IMR-90 (cell line): ENCODE measurements around the gene SEMA6D. TPM values are rescaled to one million over a fixed set of nuclear protein-coding genes. Genes with fewer than 3 reads are reported as not detected.

Experiments used
- ATAC-seq: fragments of 200-7000 bp; cut with Tn5 transposase; 2 replicates; pipeline ENCODE4 v1.9.1; 2020; ENCODE audit warnings: low read depth, mild to moderate bottlenecking, moderate library complexity
- BruUV-seq: library from RNA; stranded (reverse); fragments of 400-500 nt; replicated peaks from 2 replicates; lab custom pipeline; 2021; lab: Mats Ljungman, UMichigan
- CTCF ChIA-PET: fragments of 300-600 bp; formaldehyde crosslinking; extraction: SDS; loops from one replicate; lab custom pipeline; 2021; ENCODE audit warnings: antibody characterized with exemption; lab: Yijun Ruan, JAX
- POLR2A ChIA-PET: fragments of 300-600 bp; sonication (Branson Sonifier 250); formaldehyde crosslinking; loops from one replicate; lab custom pipeline; 2022; ENCODE audit warnings: antibody characterized with exemption; ENCODE audit not compliant: unreplicated experiment; lab: Charles Lee
- DNase-seq: peaks from one replicate; pipeline ENCODE4 v3.0.0; 2013
- H2AFZ ChIP-seq: replicated peaks from 2 replicates; pipeline ENCODE3; 2013; ENCODE audit warnings: low read length, mild to moderate bottlenecking; ENCODE audit not compliant: poor library complexity
- H2AK5ac ChIP-seq: 2 replicates; pipeline ENCODE4 v1.6.1; 2013; ENCODE audit warnings: low read depth, low read length, inconsistent platforms
- H2AK9ac ChIP-seq: replicated peaks from 2 replicates; pipeline ENCODE3; 2013; ENCODE audit warnings: mild to moderate bottlenecking, low read depth, low read length, moderate library complexity; ENCODE audit not compliant: poor library complexity
- H2BK120ac ChIP-seq: 2 replicates; pipeline ENCODE4 v1.6.1; 2013; ENCODE audit warnings: low read depth, low read length, inconsistent platforms
- H2BK15ac ChIP-seq: 3 replicates; pipeline ENCODE4 v1.6.1; 2013; ENCODE audit warnings: low read depth, low read length, inconsistent platforms
- H2BK20ac ChIP-seq: 2 replicates; pipeline ENCODE4 v1.6.1; 2013; ENCODE audit warnings: low read depth, mild to moderate bottlenecking, inconsistent platforms, low read length, moderate library complexity
- H2BK5ac ChIP-seq: 2 replicates; pipeline ENCODE4 v1.6.1; 2013; ENCODE audit warnings: mild to moderate bottlenecking, low read depth, low read length, inconsistent platforms; ENCODE audit not compliant: poor library complexity, severe bottlenecking
- H3K14ac ChIP-seq: replicated peaks from 2 replicates; pipeline ENCODE4 v1.6.1; 2013; ENCODE audit warnings: low read depth, low read length, inconsistent platforms
- H3K18ac ChIP-seq: 2 replicates; pipeline ENCODE4 v1.6.1; 2013; ENCODE audit warnings: low read depth, low read length, control low read depth
- H3K23ac ChIP-seq: 2 replicates; pipeline ENCODE4 v1.6.1; 2013; ENCODE audit warnings: low read depth, low read length, inconsistent platforms
- H3K27ac ChIP-seq: 2 replicates; pipeline ENCODE4 v1.5.1; 2013; ENCODE audit warnings: mild to moderate bottlenecking, control low read depth, low read length; ENCODE audit not compliant: insufficient read depth
- H3K27me3 ChIP-seq: 2 replicates; pipeline ENCODE4 v1.6.1; 2013; ENCODE audit warnings: low read length; ENCODE audit not compliant: control insufficient read depth, insufficient read depth
- H3K36me3 ChIP-seq: 2 replicates; pipeline ENCODE4 v1.6.1; 2013; ENCODE audit warnings: low read length, mixed read lengths; ENCODE audit not compliant: control insufficient read depth, insufficient read depth
- H3K4ac ChIP-seq: 2 replicates; pipeline ENCODE4 v1.6.1; 2013; ENCODE audit warnings: low read depth, low read length, inconsistent platforms
- H3K4me1 ChIP-seq: 2 replicates; pipeline ENCODE4 v1.6.1; 2013; ENCODE audit warnings: low read length, mixed read lengths; ENCODE audit not compliant: control insufficient read depth, insufficient read depth
- H3K4me2 ChIP-seq: 2 replicates; pipeline ENCODE4 v1.6.1; 2013; ENCODE audit warnings: low read depth, mild to moderate bottlenecking, control low read depth, low read length, moderate library complexity
- H3K4me3 ChIP-seq: 2 replicates; pipeline ENCODE4 v1.5.1; 2013; ENCODE audit warnings: low read depth, mild to moderate bottlenecking, control low read depth, low read length, moderate library complexity; ENCODE audit not compliant: insufficient read depth
- H3K56ac ChIP-seq: 2 replicates; pipeline ENCODE4 v1.6.1; 2013; ENCODE audit warnings: low read length, inconsistent platforms; ENCODE audit not compliant: insufficient read depth; ENCODE audit errors: extremely low read depth
- H3K79me1 ChIP-seq, 2 experiments: 2 replicates each; pipeline ENCODE4 v1.6.1; 2013; ENCODE audit warnings: low read length in 2 of 2, inconsistent platforms in 1 of 2, low read depth in 1 of 2
- H3K9ac ChIP-seq: 2 replicates; pipeline ENCODE4 v1.6.1; 2013; ENCODE audit warnings: low read depth, low read length, control low read depth
- H3K9me1 ChIP-seq: 2 replicates; pipeline ENCODE4 v1.6.1; 2013; ENCODE audit warnings: low read length, inconsistent platforms; ENCODE audit not compliant: insufficient read depth
- H3K9me3 ChIP-seq: 2 replicates; pipeline ENCODE4 v1.6.1; 2013; ENCODE audit warnings: low read length; ENCODE audit not compliant: control insufficient read depth, insufficient read depth
- H4K20me1 ChIP-seq: 2 replicates; pipeline ENCODE4 v1.6.1; 2013; ENCODE audit warnings: low read length, inconsistent platforms; ENCODE audit not compliant: insufficient read depth
- H4K5ac ChIP-seq: 2 replicates; pipeline ENCODE4 v1.6.1; 2013; ENCODE audit warnings: mild to moderate bottlenecking, low read depth, low read length, control low read depth
- H4K8ac ChIP-seq, 2 experiments: 2 replicates each; pipeline ENCODE4 v1.6.1; 2013; ENCODE audit warnings: low read depth in 2 of 2, low read length in 2 of 2, control low read depth in 1 of 2, inconsistent platforms in 1 of 2
- H4K91ac ChIP-seq: 2 replicates; pipeline ENCODE4 v1.6.1; 2013; ENCODE audit warnings: low read depth, low read length, inconsistent platforms; ENCODE audit not compliant: insufficient read depth
- BHLHE40 ChIP-seq: fragments of 150-350 bp; IDR thresholded peaks from 2 replicates; pipeline ENCODE4 v1.6.1; 2016; ENCODE audit warnings: mild to moderate bottlenecking, low read depth, low read length
- CTCF ChIP-seq: conservative IDR thresholded peaks from 2 replicates; pipeline ENCODE4 v1.5.1; 2012; ENCODE audit warnings: mild to moderate bottlenecking, low read depth, low read length, improper control_type of control experiment
- FOS ChIP-seq: fragments of 150-350 bp; IDR thresholded peaks from 2 replicates; pipeline ENCODE4 v1.6.1; 2016; ENCODE audit warnings: low read depth, low read length
- RCOR1 ChIP-seq: IDR thresholded peaks from 2 replicates; pipeline ENCODE4 v1.6.1; 2012; ENCODE audit warnings: mild to moderate bottlenecking, low read length, improper control_type of control experiment; ENCODE audit not compliant: insufficient replicate concordance
- SMC3 ChIP-seq: fragments of 150-350 bp; IDR thresholded peaks from 2 replicates; pipeline ENCODE4 v1.6.1; 2016; ENCODE audit warnings: low read depth, mild to moderate bottlenecking, antibody characterized with exemption, low read length, moderate library complexity
- WGBS, 2 experiments: methylation state at CpG; one replicate each; pipeline versions ENCODE4 v1.1.5 to v1.1.7; 2013; ENCODE audit warnings: missing lambda C conversion rate in 2 of 2; ENCODE audit not compliant: insufficient read length in 1 of 2; ENCODE audit errors: extremely low coverage in 2 of 2; 5-methylcytosine and 5-hydroxymethylcytosine counted together
- dilution Hi-C: fragments of 300-500 bp; cut with HindIII; formaldehyde crosslinking; loops from one replicate; pipeline ENCODE4 v1.14.3; 2018; ENCODE audit warnings: low sequenced_read_pairs; ENCODE audit not compliant: unreplicated experiment
- in situ Hi-C: fragments of 300-500 bp; cut with MboI; formaldehyde crosslinking; loops from 3 replicates; pipeline ENCODE4 v1.14.3; 2019; ENCODE audit warnings: low sequenced_read_pairs, inconsistent platforms, mixed read lengths
- intact Hi-C: fragments of 100-400 bp; cut with micrococcal nuclease; formaldehyde crosslinking; loops from 2 replicates; pipeline ENCODE4 v1.10.0; 2022
- polyA plus RNA-seq, 3 experiments: library from polyadenylated mRNA; depleted of rRNA; stranded (reverse); fragments of >200 nt; gene quantifications; 2 replicates each; pipeline ENCODE4 v1.2.3, GENCODE V29; 2012; ENCODE audit warnings: low replicate concordance in 1 of 3
- total RNA-seq: library from RNA; depleted of rRNA; stranded (reverse); fragments of >200 nt; gene quantifications from 2 replicates; pipeline ENCODE4 v1.2.3, GENCODE V29; 2012

The SEMA6D gene
- total and polyA plus RNA-seq, 2 of the 4 experiments (the other 2 are of a cell fraction) = 12.6 to 17.4 TPM

DNA sequence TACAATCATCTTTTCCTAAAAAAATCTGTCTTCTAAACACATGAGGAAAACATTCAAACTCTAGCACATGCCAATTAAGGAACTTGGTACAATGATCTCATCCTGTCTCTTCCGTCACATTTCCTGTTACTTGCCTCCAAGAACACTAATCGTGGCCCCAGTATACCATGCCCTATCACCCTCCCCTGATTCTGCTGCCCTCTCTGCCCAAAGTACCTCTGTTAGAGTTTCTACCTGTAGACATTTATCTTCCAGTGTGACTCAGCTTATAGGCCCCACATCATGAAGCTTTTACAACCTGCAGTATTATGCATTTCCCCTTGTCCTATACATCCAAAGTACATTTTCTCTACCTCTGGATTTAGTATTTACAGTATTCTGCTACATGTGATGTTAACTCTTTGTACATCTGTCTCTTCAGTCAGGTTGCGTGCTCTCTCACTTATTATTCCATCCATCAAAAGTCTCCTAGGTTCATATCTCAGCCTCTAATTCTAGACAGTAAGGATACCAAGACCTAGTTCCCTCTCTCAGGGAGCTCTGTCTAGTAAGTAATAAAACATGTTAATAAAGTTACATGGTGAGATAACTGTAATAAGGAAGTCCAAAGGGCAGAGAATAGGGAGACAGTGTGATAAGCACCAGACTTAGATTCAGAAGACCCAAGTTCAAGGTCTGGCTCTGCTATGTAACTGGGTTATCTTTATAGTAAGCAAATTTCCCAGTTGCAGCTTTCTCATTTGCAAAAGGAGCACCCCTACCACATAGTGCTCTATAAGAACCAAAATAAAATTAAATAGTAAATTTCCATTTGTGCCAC, 8.9 kb upstream of the SEMA6D start:
- no peak overlapping the region for H2BK5ac ChIP-seq
- no peaks in the 10 kb centered on the region for H3K9me3 ChIP-seq
- H3K9me1 ChIP-seq = no peaks in the 10 kb centered on the region
- H4K20me1 ChIP-seq = no peaks in the 10 kb centered on the region
- TF ChIP-seq SMC3 = no peak
- TF ChIP-seq RCOR1 = no peak
- TF ChIP-seq CTCF = no peak
- no peak for TF ChIP-seq BHLHE40
- no peak for TF ChIP-seq FOS
- H3K4ac ChIP-seq = no peak overlapping the region
- no TSS peak for BruUV-seq
- H3K27ac ChIP-seq = no peak overlapping the region
- no peaks in the 10 kb centered on the region for H3K36me3 ChIP-seq
- H4K91ac ChIP-seq = no peak overlapping the region
- WGBS, 2 experiments = 100% methylated on average over 1 of the region's 3 CpGs; no CpG with 5 or more reads in 1 of the 2 experiments
- no peak overlapping the region for H4K5ac ChIP-seq
- no peaks in the 10 kb centered on the region for H3K27me3 ChIP-seq
- no peak overlapping the region for H4K8ac ChIP-seq
- no peak overlapping the region for H3K4me2 ChIP-seq
- no peak overlapping the region for H3K9ac ChIP-seq
- in situ Hi-C loops = no loop called here
- no peak overlapping the region for H3K18ac ChIP-seq
- H3K14ac ChIP-seq = peak overlapping the region; percentile 48; the same call in 1 of the 2 replicates
- intact Hi-C loops = no loop called here
- ATAC-seq (no peak), DNase-seq (no peak)
- POLR2A ChIA-PET = no interaction called here
- no peak overlapping the region for H3K4me3 ChIP-seq
- no peak overlapping the region for H3K56ac ChIP-seq
- no peak overlapping the region for H2AK5ac ChIP-seq
- H2AFZ ChIP-seq = no peak overlapping the region
- H3K79me1 ChIP-seq = no peaks in the 10 kb centered on the region
- H3K23ac ChIP-seq = no peak overlapping the region
- no peak overlapping the region for H2BK120ac ChIP-seq
- H2BK15ac ChIP-seq = no peak overlapping the region
- CTCF ChIA-PET = no interaction called here
- no peaks in the 10 kb centered on the region for H3K4me1 ChIP-seq
- H2BK20ac ChIP-seq = no peak overlapping the region
- dilution Hi-C loops = no loop called here
- H2AK9ac ChIP-seq = no peak overlapping the region
